Panc1 (cell line): ENCODE data around the gene SLC25A41. TPM values are rescaled to one million over a fixed set of nuclear protein-coding genes. Genes with fewer than 3 reads are reported as not detected.

Source experiments
- ATAC-seq: fragments of 200-7000 bp; cut with Tn5 transposase; 2 replicates; pipeline ENCODE4 v1.9.1; 2020; ENCODE audit warnings: mild to moderate bottlenecking, moderate library complexity
- BruUV-seq: library from RNA; stranded (reverse); fragments of 400-500 nt; replicated peaks from 2 replicates; lab custom pipeline; 2021; lab: Mats Ljungman, UMichigan
- CTCF ChIA-PET: fragments of 300-600 bp; sonication (Branson Sonifier 250); formaldehyde crosslinking; loops from one replicate; lab custom pipeline; 2022; ENCODE audit warnings: antibody characterized with exemption; lab: Charles Lee
- POLR2A ChIA-PET: fragments of 300-600 bp; sonication (Branson Sonifier 250); formaldehyde crosslinking; loops from one replicate; lab custom pipeline; 2022; ENCODE audit warnings: antibody characterized with exemption; lab: Charles Lee
- DNase-seq: peaks from one replicate; pipeline ENCODE4 v3.0.0-alpha.2; 2010; ENCODE audit warnings: low read depth, low spot score
- H3K27ac ChIP-seq: 2 replicates; pipeline ENCODE4 v1.5.1; 2011; ENCODE audit warnings: mild to moderate bottlenecking, low read length, inconsistent platforms
- H3K27me3 ChIP-seq: fragments of 200-500 bp; sonication (Bioruptor generic); 2 replicates; pipeline ENCODE4 v1.6.0; 2014; ENCODE audit warnings: low read length, inconsistent platforms; ENCODE audit not compliant: control insufficient read depth, insufficient read depth
- H3K36me3 ChIP-seq: fragments of 200-500 bp; sonication (Bioruptor generic); 2 replicates; pipeline ENCODE4 v1.5.1; 2014; ENCODE audit warnings: inconsistent platforms, mild to moderate bottlenecking, low read length, moderate library complexity; ENCODE audit not compliant: control insufficient read depth, insufficient read depth
- H3K4me1 ChIP-seq: 2 replicates; pipeline ENCODE4 v1.5.1; 2011; ENCODE audit warnings: inconsistent platforms, mild to moderate bottlenecking, low read length, moderate library complexity; ENCODE audit not compliant: control insufficient read depth, insufficient read depth
- H3K4me3 ChIP-seq, 2 experiments: 2 replicates each; pipeline ENCODE4 v1.5.1; 2011 to 2012; ENCODE audit warnings: low read depth in 2 of 2, low read length in 2 of 2, mild to moderate bottlenecking in 2 of 2, inconsistent platforms in 1 of 2, moderate library complexity in 1 of 2
- H3K9me3 ChIP-seq: fragments of 200-500 bp; sonication (Bioruptor generic); 2 replicates; pipeline ENCODE4 v1.5.1; 2014; ENCODE audit warnings: low read depth, mild to moderate bottlenecking, inconsistent platforms, low read length, moderate library complexity; ENCODE audit not compliant: control insufficient read depth, insufficient read depth
- POLR2AphosphoS5 ChIP-seq: IDR thresholded peaks from 2 replicates; pipeline ENCODE4 v1.6.1; 2012; ENCODE audit warnings: mild to moderate bottlenecking, low read depth, low read length, moderate library complexity
- SIN3A ChIP-seq: IDR thresholded peaks from 2 replicates; pipeline ENCODE4 v1.6.1; 2012; ENCODE audit warnings: low read depth, mild to moderate bottlenecking, low read length, moderate library complexity, borderline replicate concordance; ENCODE audit not compliant: insufficient read depth
- TCF7L2 ChIP-seq: IDR thresholded peaks from 2 replicates; pipeline ENCODE4 v1.6.1; 2011; ENCODE audit warnings: mild to moderate bottlenecking, low read depth, low read length, inconsistent platforms
- in situ Hi-C: cut with HindIII; loops from 2 replicates; pipeline ENCODE4 v1.10.0; 2016; ENCODE audit warnings: low sequenced_read_pairs, low pct_unique_long_range_greater_than_20kb
- intact Hi-C: fragments of 100-400 bp; cut with micrococcal nuclease; formaldehyde crosslinking; loops from one replicate; pipeline ENCODE4 v1.10.0; 2022; ENCODE audit not compliant: unreplicated experiment
- total RNA-seq: library from RNA; stranded (reverse); gene quantifications from one replicate; pipeline ENCODE4 v1.2.1, GENCODE V29; 2021; ENCODE audit not compliant: unreplicated experiment
- TF ChIP-seq, protein P1 (sequence below): fragments of 450-650 bp; IDR thresholded peaks from 2 replicates; pipeline ENCODE4 v1.5.1; 2017; ENCODE audit warnings: mild to moderate bottlenecking
- TF ChIP-seq, protein P2 (sequence below), 2 experiments: IDR thresholded peaks; 2 replicates each; pipeline ENCODE4 v1.6.1; 2011 to 2012; ENCODE audit warnings: low read depth in 2 of 2, control low read depth in 1 of 2, low read length in 1 of 2, mild to moderate bottlenecking in 1 of 2, moderate library complexity in 1 of 2; ENCODE audit not compliant: insufficient read depth in 1 of 2

The SLC25A41 gene
- total RNA-seq, 1 experiment from 2014 or later, result 0.21 TPM

DNA sequence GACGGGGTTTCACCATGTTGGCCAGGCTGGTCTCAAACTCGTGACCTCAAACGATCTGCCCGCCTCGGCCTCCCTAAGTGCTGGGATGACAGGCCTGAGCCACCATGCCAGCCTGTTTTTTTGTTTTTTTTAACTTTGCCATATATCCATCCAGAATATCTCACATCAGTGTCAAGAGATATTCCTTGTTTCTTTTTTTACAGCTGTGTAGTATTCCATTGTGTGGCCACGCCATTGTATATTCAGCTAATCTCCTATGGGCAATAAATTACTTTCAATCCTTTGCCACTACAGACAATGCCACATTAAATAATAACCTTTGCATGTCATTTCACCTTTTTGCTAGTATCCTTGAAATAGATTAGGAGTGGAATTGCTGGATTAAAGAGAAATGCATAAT lies 24.2 kb downstream of the SLC25A41 start:
- DNase-seq (no peak), ATAC-seq (no peak)
- in situ Hi-C loops (no loop called here), intact Hi-C loops (no loop called here)
- Histone ChIP-seq H3K36me3 (no peaks in the 10 kb centered on the region), H3K27me3 (no peaks in the 10 kb centered on the region), H3K4me3 (no peak overlapping the region), H3K9me3 (no peaks in the 10 kb centered on the region), H3K27ac (no peak overlapping the region), H3K4me1 (no peaks in the 10 kb centered on the region)
- CTCF ChIA-PET, result no interaction called here
- TF ChIP-seq POLR2AphosphoS5 (no peak), SIN3A (no peak), TCF7L2 (no peak)
- TF ChIP-seq, protein P1, sequence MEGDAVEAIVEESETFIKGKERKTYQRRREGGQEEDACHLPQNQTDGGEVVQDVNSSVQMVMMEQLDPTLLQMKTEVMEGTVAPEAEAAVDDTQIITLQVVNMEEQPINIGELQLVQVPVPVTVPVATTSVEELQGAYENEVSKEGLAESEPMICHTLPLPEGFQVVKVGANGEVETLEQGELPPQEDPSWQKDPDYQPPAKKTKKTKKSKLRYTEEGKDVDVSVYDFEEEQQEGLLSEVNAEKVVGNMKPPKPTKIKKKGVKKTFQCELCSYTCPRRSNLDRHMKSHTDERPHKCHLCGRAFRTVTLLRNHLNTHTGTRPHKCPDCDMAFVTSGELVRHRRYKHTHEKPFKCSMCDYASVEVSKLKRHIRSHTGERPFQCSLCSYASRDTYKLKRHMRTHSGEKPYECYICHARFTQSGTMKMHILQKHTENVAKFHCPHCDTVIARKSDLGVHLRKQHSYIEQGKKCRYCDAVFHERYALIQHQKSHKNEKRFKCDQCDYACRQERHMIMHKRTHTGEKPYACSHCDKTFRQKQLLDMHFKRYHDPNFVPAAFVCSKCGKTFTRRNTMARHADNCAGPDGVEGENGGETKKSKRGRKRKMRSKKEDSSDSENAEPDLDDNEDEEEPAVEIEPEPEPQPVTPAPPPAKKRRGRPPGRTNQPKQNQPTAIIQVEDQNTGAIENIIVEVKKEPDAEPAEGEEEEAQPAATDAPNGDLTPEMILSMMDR, result no peak
- TF ChIP-seq, protein P2, sequence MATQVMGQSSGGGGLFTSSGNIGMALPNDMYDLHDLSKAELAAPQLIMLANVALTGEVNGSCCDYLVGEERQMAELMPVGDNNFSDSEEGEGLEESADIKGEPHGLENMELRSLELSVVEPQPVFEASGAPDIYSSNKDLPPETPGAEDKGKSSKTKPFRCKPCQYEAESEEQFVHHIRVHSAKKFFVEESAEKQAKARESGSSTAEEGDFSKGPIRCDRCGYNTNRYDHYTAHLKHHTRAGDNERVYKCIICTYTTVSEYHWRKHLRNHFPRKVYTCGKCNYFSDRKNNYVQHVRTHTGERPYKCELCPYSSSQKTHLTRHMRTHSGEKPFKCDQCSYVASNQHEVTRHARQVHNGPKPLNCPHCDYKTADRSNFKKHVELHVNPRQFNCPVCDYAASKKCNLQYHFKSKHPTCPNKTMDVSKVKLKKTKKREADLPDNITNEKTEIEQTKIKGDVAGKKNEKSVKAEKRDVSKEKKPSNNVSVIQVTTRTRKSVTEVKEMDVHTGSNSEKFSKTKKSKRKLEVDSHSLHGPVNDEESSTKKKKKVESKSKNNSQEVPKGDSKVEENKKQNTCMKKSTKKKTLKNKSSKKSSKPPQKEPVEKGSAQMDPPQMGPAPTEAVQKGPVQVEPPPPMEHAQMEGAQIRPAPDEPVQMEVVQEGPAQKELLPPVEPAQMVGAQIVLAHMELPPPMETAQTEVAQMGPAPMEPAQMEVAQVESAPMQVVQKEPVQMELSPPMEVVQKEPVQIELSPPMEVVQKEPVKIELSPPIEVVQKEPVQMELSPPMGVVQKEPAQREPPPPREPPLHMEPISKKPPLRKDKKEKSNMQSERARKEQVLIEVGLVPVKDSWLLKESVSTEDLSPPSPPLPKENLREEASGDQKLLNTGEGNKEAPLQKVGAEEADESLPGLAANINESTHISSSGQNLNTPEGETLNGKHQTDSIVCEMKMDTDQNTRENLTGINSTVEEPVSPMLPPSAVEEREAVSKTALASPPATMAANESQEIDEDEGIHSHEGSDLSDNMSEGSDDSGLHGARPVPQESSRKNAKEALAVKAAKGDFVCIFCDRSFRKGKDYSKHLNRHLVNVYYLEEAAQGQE (IDR thresholded peaks at IDR 0.05; ENCODE audit: insufficient read depth in 1 of 2, low read depth in 2 of 2, low read length in 1 of 2), result no peak
- BruUV-seq, result no TSS peak
- POLR2A ChIA-PET, result interaction anchor here (0.6 kb wide), 1 partner anchor 91 kb away, joined by 4 read pairs; no protein-coding TSS in a partner anchor

DNA sequence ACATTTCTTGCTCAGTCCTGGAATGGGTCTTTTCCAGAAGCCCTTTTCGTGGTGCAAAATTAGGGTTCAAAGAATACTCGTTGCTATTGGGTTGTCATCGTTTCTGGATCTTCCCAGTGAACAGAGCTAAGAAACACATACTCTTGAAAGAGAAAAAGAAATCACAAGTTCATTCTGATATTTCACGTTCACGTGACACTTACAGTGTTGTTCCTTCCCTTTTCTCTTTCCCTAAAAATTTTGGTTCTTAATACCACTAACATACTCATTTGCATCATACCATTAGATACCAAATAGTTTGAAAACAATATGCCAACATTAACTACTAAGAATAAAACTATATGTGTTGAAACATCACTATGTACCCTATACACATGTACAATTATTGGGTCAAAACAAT lies 27.2 kb downstream of the SLC25A41 start:
- in situ Hi-C loops (no loop called here), intact Hi-C loops (no loop called here)
- POLR2A ChIA-PET, result interaction anchor here (0.6 kb wide), 1 partner anchor 25 kb away, joined by 5 read pairs; no protein-coding TSS in a partner anchor
- H3K9me3 ChIP-seq, result no peaks in the 10 kb centered on the region
- CTCF ChIA-PET, result no interaction called here
- no peaks in the 10 kb centered on the region for H3K4me1 ChIP-seq
- no TSS peak for BruUV-seq
- H3K36me3 ChIP-seq, result no peaks in the 10 kb centered on the region
- no peak for TF ChIP-seq POLR2AphosphoS5
- TF ChIP-seq SIN3A, result no peak
- TF ChIP-seq, protein P2 (IDR thresholded peaks at IDR 0.05; ENCODE audit: insufficient read depth in 1 of 2, low read depth in 2 of 2, low read length in 1 of 2), result no peak
- TF ChIP-seq, protein P1, result no peak
- TF ChIP-seq TCF7L2, result no peak
- H3K27ac ChIP-seq, result no peak overlapping the region
- ATAC-seq (no peak), DNase-seq (no peak)
- no peak overlapping the region for H3K4me3 ChIP-seq
- no peaks in the 10 kb centered on the region for H3K27me3 ChIP-seq
